NCI-H524 treated with DMSO at 0.1 percent for 48 hours (cell line): ENCODE measurements around the gene EXOC7.
"Not testable (repeated sequence)": the region's sequence is repeated elsewhere in the genome, so short reads cannot be mapped to it uniquely, and the experiment has no call there.

Source experiments
- DNase-seq: peaks from one replicate; lab custom pipeline; 2025; lab: John Stamatoyannopoulos, UW

EXOC7 gene

GRCh38 chr17:76086384-76086783, 17.2 kb downstream of the EXOC7 start:
- no peak for DNase-seq

- no peak for DNase-seq
Observed at GRCh38 chr17:76085731-76086366, 17.7 kb downstream of the EXOC7 start.

- DNase-seq = no peak
Observed at GRCh38 chr17:76085066-76085730, 18.4 kb downstream of the EXOC7 start.

- DNase-seq = no peak
Observed at GRCh38 chr17:76083536-76084182, 19.9 kb downstream of the EXOC7 start.

- no peak for DNase-seq
Observed at GRCh38 chr17:76082326-76083251, 21.0 kb downstream of the EXOC7 start.

- DNase-seq = no peak
Observed at GRCh38 chr17:76081295-76082210, 22.0 kb downstream of the EXOC7 start.

- no peak for DNase-seq
Observed at GRCh38 chr17:76080768-76081287, 22.8 kb downstream of the EXOC7 start.

GRCh38 chr17:76079956-76080767, 23.4 kb downstream of the EXOC7 start:
- no peak for DNase-seq

- DNase-seq = no peak
Observed at GRCh38 chr17:76079535-76079955, 24.0 kb downstream of the EXOC7 start.

- no peak for DNase-seq
Observed at GRCh38 chr17:76078860-76079534, 24.6 kb downstream of the EXOC7 start, which contains the start of gene ZACN. Gene ZACN (plus strand): TSS chr17:76079182. CDS start chr17:76079265, 83 bp downstream.

GRCh38 chr17:76078370-76078769, 25.2 kb downstream of the EXOC7 start:
- DNase-seq = not testable (repeated sequence)

- DNase-seq = no peak
Observed at GRCh38 chr17:76077584-76078110, 25.9 kb downstream of the EXOC7 start.

GRCh38 chr17:76076765-76077583, 26.6 kb downstream of the EXOC7 start:
- no peak for DNase-seq

GRCh38 chr17:76076146-76076764, 27.3 kb downstream of the EXOC7 start:
- DNase-seq = no peak

GRCh38 chr17:76075364-76076145, 28.0 kb downstream of the EXOC7 start:
- DNase-seq = peak; percentile 24

- DNase-seq = no peak
Observed at GRCh38 chr17:76074390-76075363, 28.9 kb downstream of the EXOC7 start, which contains the start of gene GALR2. Gene GALR2 (plus strand): TSS chr17:76074781. CDS start chr17:76074884, 103 bp downstream.
